Stimulated activated CD8-positive, alpha-beta memory T cell treated with anti-CD3 and anti-CD28 coated beads, Interleukin-15, amount 100 ng/mL, for 48 hours (primary cell): ENCODE results near the gene NTSR1.
A peak's percentile ranks its signal among the peaks of the same experiment; 100 is the strongest.

ENCODE experiments used
- DNase-seq, 2 donors: peaks; one replicate each; pipeline ENCODE4 v3.0.0-alpha.2; 2020; ENCODE audit warnings: low read depth in 2 of 2

NTSR1 gene

DNA sequence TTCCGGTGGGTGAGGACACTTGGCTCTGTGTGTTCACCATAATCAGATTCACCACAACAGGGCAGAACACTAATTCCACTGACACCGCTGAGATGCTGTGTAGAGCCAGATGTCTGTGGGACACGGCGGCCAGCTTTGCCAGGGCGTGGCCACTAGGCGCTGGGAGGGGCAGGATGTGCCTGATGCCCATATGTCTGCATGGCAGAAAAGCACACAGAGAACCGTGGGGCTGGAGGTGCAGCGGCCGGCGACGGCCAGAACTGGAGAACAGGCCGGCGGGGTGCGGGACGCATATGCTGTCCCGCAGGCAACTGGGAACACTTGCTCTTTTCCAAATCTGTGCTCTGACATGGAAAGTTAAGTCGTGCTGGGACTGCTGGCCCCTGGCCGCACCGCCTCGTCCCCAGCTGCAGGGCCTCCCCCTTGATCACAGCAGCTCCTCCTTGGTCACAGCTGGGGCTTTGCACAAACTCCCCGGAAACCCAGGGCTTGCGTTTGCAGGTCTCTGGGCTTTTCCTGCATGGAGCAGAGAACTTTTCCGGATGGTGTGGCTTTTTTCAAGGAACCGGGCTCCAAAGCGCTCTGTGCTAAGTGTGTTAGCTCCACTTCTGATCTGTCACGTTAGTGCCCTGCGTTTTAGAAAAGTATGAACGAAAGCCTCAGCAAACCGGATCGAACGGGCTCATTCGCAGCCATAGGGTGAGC is 31.1 kb downstream of the NTSR1 start:
- peak; percentile 22 to 31 for DNase-seq

DNA sequence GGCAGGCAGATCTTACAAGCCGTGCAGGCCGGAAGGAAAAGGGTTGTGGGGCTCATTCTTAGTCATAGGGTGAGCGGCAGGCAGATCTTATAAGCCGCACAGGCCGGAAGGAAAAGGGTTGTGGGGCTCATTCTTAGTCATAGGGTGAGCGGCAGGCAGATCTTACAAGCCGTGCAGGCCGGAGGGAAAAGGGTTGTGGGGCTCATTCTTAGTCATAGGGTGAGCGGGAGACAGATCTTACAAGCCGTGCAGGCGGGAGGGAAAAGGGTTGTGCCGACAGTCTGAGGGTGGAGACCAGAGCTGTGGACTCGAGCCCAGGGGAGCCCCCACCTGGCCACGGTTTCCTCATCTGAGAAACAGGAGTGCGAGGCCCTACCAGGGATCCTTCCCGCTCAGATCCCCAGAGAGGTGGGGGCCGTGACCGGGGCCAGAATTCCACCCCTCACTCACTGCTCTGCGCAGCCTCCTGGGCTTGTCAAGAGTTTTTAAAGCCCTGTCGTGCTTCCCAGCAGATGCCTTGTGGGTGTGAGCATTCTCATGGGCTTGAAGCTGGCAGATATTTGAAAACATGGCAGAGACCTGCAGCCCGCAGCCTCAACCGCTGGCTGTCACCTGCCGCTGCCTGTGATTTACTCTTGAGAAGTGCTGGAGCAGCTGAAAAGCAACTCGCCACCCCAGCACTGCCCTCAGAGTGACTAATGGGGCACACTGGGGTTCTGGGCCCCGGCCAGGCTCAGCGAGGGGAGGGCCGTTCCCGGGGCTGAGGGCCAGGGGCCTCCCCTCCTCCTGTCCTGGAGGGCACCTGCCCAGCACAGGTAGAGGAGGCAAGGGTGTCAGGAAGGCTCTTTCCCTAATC is 31.9 kb downstream of the NTSR1 start:
- peak; percentile 70 to 80 for DNase-seq

DNA sequence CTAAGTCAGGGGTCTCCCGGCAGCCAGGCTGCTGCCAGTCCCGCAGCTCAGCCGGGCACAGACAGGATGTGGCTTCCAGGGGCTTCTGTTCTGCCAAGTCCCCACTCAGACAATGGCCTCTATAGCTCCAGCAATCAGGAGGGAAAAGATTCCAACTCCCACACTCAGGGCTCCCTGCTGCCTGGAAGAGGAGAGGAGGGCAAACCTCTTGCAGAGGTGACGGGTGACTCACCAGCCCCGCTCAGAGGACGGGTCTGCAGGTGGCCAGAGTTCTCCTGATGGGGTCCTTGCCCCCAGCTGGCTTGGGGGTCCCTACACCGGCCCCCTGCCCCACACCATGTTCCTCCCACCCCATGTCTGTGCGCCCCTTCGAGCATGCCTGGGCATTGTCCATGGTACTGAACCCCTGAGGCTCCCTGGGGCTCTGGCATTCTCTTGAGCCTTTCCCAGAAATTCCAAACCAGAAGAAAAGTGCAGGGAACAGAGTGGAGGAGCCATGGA is 32.6 kb downstream of the NTSR1 start:
- DNase-seq: no peak

DNA sequence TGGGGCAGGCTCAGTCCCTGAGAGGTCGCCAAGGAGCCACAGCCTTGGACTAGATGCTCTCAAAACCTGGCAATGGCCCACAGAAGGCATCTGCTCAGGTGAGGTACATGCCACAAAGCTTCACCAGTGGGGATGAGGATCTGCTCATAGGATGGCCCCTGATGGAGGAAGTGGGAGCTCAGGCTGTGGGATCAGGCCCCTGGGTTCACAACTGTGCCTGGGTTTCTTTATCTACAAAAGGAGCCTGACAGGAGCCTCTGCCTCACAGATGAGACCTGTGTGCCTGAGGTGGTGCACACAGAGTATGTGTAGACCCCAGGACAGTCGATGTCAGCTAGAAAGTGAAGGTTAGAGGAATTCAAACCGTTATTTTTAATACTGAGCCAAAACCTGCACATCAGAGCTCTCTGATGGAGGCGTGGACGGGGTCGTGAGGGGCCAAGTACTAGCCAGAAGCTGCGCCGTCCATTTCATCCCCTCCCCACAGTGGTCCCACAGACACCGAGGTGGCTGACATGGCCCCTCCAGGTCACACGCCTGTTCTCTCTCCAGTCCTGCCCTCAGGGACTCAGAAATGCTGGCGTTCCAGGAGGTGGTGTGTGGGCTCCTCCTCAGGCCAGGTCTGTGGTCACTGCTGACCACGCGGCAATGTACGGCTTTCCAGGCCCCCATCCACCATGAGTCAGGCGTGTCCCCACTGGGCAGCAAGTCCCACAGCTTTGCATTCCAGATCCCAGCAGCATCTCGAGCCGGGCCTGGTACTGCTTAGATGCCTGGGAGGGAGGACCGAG is 33.3 kb downstream of the NTSR1 start:
- DNase-seq: no peak

DNA sequence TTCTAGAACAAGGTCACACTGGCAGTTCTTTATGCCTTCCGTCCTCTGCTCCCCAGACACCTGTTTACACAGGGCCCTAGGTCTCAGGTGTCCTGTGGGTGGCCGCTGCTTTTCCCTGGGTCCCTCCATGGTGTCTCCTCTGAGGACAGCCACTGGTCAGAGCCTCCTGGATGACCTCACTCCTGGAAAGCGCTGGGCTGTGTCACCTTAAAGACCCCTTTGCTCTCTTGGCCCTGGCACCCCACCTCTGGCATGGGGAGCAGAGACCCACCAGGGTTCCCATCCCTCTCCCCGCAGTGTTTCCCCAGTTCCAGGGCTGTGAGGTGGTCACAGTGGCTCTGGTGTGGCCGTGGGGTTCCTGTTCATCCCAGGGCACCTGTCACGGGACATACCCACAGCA is 33.9 kb downstream of the NTSR1 start:
- DNase-seq: no peak

DNA sequence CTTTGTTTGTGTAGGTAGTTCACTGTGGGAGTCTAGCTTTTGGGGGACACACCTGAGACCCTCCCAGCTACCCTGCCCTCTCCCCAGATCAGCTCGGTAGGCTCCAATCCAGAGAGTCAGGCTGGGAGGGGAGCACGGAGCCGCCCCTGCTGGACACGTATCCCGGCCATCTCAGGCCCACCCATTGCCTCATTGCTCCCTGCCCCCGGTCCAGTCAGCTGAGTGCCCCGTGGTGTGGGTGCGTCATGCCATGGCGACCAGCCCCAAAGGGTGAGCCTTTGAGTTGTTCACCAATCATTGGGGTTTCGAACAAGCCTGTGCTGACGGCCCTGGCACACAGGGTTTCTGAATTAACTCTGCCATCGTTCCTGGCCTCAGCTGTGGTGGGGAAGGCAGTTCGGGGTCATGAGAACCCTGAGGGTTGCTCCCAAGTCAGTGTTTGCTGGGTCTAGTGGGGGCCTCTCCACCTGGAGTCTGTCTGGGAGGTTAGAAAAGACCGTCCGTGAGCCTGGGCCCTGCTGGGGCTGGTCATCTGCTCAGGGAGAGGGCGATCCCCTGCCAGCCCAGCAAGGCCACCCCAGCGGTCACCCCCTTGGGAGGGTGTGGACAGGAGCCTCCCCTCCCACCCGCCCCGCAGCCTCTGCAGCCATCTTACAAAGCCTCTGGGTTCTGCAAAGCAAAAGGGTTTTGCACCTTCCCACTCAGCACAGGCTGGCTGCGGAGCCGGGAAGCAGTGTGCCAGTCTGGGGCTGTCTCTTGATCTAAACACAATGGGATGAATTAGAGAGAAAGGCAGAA is 34.5 kb downstream of the NTSR1 start:
- DNase-seq: no peak

DNA sequence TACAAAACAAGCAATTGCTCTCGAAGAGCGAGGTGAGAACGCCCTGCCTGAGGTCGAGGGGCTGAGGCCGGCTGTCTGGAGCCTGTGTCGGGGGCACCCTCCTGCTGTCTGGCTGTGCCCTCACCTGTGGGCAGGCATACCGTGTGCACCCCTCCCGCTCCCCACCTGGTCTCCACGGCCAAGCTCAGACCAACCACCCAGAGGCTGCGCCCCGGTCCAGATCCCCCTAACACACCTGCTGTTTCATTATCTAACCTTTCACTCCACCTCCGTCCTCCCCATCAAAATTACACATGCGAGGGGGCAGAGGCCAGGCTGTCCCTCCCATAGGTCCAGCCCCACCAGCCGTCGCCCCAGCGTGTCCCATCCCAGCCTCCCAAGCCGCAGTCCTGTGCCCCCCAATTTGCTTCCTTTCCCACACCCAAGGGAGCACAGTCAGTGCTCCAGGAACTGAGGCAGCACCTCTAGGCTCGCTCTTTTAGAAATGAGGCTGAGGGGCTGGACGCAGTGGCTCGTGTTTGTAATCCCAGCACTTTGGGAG is 35.2 kb downstream of the NTSR1 start:
- no peak for DNase-seq

DNA sequence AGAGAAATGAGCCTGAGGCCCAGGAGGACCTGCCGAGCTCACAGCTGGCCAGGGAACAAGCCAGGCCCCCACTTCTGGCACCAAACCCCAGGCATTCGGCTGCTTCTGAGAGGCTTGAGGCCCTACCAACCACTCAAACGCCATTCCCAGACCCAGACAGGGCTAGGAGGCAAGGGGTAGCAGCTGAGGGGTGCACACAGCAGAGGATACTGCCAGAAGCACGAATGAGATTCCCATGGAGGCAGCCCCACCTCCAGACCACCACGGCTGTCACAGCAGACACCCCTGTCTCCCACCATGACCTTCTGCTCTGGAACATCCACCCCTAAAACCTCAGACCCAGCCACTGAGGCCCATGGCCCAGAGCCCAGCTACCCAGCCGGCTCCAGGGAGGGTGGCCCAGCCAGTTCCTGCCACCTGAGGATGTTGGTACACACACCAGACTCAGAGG is 36.1 kb downstream of the NTSR1 start:
- DNase-seq: no peak

DNA sequence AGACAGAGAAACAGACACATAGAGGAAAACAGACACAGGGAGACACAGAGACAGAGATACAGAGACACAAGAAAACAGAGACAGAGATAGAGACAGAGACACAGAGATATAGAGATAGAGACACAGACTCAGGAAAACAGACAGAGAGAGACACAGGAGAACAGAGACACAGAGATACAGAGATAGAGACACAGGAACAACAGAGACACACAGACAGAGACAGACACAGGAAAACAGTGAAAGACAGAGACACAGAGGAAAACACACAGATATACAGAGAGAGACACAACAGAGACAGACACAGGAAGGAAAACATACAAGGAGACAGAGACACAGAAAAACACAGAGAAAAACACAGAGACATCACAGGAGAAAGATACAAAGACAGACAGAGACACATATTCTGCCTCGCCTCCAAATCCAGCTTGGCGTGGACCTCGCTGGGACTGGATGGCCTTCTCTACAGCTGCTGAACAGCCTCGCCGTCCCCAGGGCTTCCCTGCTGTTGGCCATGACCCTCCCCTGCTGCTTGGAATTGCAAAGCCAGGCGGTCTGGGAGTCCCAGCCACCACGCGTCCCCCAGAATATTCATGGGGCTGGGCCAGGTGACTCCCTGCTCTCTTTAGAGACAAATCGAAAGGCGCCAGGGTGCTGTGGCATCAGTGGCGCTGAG is 36.8 kb downstream of the NTSR1 start:
- DNase-seq: no peak

DNA sequence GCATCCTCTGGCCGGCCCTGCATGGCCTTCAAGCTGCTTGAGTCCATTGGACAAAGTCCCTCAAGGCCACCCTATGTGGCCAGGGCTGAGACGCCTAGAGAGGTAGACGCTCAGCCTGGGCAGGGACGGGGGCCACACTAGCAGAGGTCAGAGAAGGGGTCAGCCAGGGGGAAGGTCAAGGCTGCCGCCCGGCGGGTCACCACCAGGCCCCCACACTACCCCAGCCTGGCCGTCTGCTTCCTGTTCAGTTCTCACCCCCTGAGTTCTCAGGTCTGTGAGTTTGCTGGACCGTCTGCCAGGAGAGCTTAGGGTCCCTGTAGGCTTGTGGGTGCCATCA is 37.3 kb downstream of the NTSR1 start:
- no peak for DNase-seq

DNA sequence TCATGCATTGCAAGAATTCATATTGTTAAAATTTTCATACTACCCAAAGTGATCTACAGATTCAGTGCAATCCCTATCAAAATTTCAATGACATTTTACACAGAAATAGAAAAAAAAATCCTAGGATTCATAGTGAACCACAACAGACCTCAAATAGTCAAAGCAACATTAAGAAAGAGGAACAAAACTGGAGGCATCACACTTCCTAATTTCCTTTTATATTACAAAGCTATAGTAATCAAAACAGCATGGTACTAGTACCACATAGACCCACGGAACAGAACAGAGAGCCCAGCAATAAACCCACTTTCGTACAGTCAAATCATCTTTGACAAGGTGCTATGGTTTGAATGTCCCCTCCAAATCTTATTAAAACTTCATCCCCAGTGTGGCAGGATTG is 39.7 kb downstream of the NTSR1 start:
- no peak for DNase-seq

DNA sequence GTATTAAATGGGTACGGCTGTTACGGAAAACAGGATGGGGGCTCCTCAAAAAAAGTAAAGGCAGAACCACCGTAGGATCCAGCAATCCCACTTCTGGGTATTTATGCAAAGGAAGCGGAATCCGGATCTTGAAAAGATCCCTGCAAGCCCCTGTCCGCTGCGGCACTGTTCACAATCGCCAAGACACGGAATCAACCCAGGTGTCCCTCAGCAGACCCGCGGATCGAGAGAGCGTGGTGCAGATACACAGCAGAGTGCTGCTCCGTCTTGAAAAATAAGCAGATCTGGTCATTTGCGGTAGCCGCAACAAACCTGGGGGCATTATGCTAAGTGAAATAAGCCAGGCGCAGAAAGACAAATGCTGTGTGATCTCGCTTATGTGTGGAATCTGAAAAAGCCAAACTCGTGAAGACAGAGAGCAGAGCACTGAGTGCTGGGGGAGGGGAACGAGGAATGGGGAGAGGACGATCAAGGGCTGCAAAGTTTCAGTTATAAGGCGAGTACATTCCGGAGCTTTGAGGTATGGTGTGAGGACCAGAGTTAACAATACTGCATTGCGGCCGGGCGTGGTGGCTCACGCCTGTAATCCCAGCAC is 41.3 kb downstream of the NTSR1 start:
- DNase-seq: no peak

DNA sequence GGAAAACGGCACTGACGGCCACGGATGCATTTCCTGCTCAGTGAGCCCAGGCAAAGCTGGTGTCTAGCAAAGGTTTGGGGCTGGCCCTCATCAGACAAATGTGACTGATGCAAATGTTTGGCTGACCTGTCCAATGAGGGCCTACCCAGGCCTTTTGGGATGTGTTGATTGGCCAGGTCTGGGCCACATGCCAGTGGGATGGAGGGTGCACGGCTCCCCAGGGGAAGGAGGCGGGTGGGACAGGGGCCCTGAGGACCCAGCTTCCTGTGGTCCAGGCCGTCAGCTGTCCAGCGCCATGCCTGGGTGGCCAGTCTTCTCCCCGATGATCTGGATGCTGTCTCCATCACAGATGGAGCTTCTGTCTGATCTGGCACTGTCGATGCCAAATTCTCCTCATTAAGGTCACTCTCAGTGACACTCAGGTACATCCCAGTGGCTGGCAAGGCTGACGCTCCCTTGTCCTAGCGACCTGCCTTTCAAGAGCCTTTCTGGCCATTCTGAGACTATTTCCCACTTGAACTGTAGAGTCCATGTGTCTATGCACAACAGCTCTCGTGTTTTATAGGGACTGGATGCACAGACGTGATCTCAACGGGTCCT is 43.0 kb downstream of the NTSR1 start:
- no peak for DNase-seq

DNA sequence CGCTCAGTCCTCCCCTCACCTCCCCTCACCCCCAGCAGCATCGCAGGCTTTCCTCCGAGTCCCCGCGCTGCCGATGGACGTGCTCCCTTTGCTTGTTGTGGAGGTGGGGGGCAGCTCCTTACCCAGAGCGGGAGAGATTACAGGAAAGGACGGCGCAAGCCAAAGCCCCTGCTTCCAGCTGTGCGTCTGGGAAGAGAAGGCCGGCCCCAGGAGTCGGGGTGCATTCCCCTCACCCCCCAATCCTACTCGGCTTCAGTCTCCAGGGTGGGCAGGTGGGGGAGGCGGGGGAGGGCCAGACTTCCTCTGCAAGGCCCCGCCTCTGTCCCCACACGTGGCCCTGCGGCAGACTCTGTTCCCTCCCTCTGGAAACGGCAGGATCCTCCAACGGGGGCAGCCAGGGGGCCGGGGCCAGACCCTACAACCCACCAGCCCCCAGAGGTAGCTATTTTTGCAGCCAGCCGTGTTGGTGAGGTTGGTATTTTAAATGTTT is 43.6 kb downstream of the NTSR1 start:
- DNase-seq: no peak

DNA sequence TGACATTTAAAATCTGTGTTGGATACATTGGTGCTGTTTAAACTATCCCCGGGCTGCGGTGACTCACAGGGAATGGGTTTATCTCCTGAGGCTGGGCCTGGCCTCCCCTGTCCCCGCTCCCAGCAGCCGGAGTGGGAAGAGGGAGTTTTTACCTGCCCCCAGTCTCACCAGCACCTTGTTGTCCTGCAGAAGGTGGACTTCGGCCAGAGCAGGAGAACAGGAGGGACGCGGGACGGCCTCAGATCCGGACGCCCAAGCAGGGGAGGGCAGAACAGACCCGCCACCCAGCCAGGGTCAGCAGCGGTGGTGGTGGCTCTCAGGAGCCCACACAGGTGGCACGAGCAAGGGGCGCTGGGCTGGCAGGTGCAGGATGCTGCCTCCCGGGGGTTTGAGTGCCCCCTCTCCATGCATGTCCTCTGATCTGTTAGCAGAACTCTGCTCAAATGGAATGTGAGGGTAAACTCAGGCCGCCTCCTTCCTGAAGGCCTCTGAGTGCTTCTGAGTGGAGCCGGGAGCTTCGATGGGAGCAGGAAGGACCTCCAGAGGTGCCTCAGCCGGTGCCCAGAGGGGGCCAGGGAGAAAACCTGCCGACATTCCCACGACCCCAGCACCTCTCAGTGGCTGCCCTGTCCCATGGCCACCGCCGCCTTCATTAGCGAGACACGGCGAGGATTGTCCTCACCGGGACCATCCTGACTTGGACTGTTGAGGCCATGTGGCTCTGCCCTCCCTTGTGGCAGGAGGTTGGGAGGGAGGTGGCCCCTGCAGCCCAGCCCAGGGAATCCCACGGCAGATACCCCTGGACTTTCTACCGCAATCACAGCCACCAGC is 44.2 kb downstream of the NTSR1 start:
- no peak for DNase-seq

DNA sequence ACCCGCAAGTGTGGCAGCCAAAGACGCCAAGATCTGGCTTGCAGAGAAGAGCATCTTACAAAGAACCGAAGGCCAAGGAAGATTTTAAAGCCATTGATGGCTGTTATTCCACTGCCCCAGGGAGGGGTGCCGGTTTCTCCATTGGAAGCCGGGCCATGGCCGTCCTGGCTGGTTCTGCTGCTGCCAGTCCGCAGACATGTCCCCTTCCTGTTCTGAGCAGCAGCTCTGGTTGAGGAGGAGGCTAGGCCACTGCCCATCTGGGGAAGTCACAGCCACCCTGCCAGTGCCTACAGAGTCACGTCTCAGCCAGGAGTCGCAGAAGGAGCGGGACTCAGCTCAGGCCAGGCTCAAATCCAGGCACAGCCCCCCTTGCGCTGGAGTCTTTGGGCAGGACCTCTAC is 45.0 kb downstream of the NTSR1 start:
- DNase-seq: no peak

DNA sequence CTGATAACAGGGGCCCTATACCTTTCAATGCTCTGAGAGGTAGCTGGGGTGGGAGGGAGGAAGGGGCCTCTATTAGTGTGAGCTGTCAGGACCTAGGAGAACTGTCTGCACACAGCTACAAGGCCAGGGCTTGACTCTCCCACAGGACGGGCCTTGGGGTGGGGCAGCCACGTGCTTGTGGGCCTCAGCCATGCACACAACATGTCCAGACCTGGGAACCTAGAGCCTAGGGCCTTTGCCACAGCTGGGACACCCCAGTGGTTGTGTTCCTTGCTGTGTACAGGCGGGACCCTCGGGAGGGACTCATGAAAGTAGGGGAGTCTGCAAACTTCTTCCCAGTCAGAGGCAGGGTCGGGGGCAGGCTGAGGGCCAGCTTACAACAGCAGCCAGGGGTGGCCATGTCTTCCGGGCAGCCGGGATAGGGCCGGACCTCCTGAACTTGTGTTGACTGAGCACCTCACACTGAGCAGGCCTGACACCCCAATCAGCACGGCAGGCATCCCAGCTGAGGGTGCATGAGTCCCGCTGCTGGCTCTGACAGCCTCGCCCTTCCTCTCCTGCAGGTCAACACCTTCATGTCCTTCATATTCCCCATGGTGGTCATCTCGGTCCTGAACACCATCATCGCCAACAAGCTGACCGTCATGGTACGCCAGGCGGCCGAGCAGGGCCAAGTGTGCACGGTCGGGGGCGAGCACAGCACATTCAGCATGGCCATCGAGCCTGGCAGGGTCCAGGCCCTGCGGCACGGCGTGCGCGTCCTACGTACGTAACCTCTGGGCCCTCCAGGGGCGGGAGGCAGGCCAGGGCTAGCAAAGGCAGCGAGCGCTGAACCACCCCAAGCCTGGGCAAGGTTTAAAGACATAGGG is 45.7 kb downstream of the NTSR1 start:
- DNase-seq: no peak

DNA sequence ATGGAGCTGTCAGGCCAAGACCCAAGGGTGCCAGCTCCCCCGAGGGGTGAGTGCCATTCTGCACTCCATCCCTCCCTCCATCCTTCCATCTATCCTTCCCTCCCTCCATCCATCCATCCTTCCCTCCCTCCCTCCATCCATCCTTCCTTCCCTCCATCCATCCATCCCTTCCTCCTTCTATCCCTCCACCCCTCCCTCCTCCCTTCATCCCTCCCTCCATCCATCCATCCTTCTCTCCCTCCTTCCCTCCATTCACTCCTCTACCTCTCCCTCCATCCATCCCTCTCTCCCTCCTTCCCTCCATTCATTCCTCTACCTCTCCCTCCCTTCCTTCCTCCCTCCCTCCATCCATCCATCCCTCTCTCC is 46.3 kb downstream of the NTSR1 start:
- DNase-seq: no peak
